HepG2 (cell line): ENCODE results near the gene CDT1. TPM values are rescaled to one million over a fixed set of nuclear protein-coding genes. Genes with fewer than 3 reads are reported as not detected.

Experiments
- AKNA ChIP-seq: sonication (generic); formaldehyde crosslinking; IDR thresholded peaks from 2 replicates; pipeline ENCODE4 v1.4.0; 2020; ENCODE audit warnings: missing genetic modification reagents, borderline replicate concordance
- ELF4 ChIP-seq: sonication (generic); formaldehyde crosslinking; IDR thresholded peaks from 2 replicates; pipeline ENCODE4 v1.5.0; 2020; ENCODE audit warnings: missing genetic modification reagents, mild to moderate bottlenecking, moderate library complexity, borderline replicate concordance
- NR3C1 ChIP-seq: sonication (generic); formaldehyde crosslinking; IDR thresholded peaks from 2 replicates; pipeline ENCODE4 v1.4.0; 2020; ENCODE audit warnings: missing genetic modification reagents
- PAF1 ChIP-seq: IDR thresholded peaks from 2 replicates; pipeline ENCODE4 v1.6.1; 2016; ENCODE audit warnings: missing genetic modification reagents, missing compliant biosample characterization
- RNF219 ChIP-seq: sonication (generic); formaldehyde crosslinking; IDR thresholded peaks from 2 replicates; pipeline ENCODE4 v1.5.0; 2020; ENCODE audit warnings: mild to moderate bottlenecking, missing genetic modification reagents
- SRSF9 ChIP-seq: fragments of 200-400 bp; formaldehyde crosslinking; IDR thresholded peaks from 2 replicates; pipeline ENCODE4 v1.6.1; 2018; ENCODE audit warnings: borderline replicate concordance, mild to moderate bottlenecking, low read depth, low read length; ENCODE audit not compliant: insufficient read depth, poor library complexity, severe bottlenecking
- SYNCRIP ChIP-seq: fragments of 200-400 bp; formaldehyde crosslinking; IDR thresholded peaks from 2 replicates; pipeline ENCODE4 v1.6.1; 2018; ENCODE audit warnings: mild to moderate bottlenecking, low read depth, low read length; ENCODE audit not compliant: insufficient read depth
- ZNF264 ChIP-seq: sonication (generic); formaldehyde crosslinking; IDR thresholded peaks from 2 replicates; pipeline ENCODE4 v1.4.0; 2020; ENCODE audit warnings: missing genetic modification reagents
- ZNF782 ChIP-seq: sonication (generic); formaldehyde crosslinking; IDR thresholded peaks from 2 replicates; pipeline ENCODE4 v1.4.0; 2020; ENCODE audit warnings: missing genetic modification reagents, mild to moderate bottlenecking, borderline replicate concordance
- polyA plus RNA-seq, 8 experiments: library from polyadenylated mRNA; depleted of rRNA in 3 of 8; stranded (reverse) in 7 of 8; unstranded in 1 of 8; fragments of >200 nt; fragmentation: Illumina TruSeq in 4 of 8; extraction: Trizol in 4 of 8; gene quantifications; 2 replicates each; pipeline versions ENCODE4 v1.2.1 to v1.2.3, GENCODE V29; 2011 to 2016; ENCODE audit warnings: low read depth in 4 of 8, missing spikeins in 1 of 8, mixed read lengths in 1 of 8; ENCODE audit not compliant: insufficient read depth in 1 of 8
- total RNA-seq, 5 experiments: library from RNA; depleted of rRNA; stranded (reverse); fragments of >200 nt; fragmentation: Illumina TruSeq; extraction: Trizol; gene quantifications; 2 replicates each; pipeline ENCODE4 v1.2.3, GENCODE V29; 2016; ENCODE audit warnings: low read depth in 1 of 5
- TF ChIP-seq, protein P1 (sequence below): IDR thresholded peaks from 2 replicates; pipeline ENCODE4 v1.6.1; 2018; ENCODE audit warnings: missing genetic modification reagents, mild to moderate bottlenecking, missing compliant biosample characterization
- TF ChIP-seq, protein P2 (sequence below): sonication (generic); formaldehyde crosslinking; IDR thresholded peaks from 2 replicates; pipeline ENCODE4 v1.4.0; 2020; ENCODE audit warnings: missing genetic modification reagents, borderline replicate concordance
- TF ChIP-seq, protein P3 (sequence below): sonication (generic); formaldehyde crosslinking; IDR thresholded peaks from 2 replicates; pipeline ENCODE4 v1.4.0; 2020; ENCODE audit warnings: mild to moderate bottlenecking, low read depth, missing genetic modification reagents

CDT1 gene
- total and polyA plus RNA-seq, 2 of the 13 experiments (the other 11 are each of a cell fraction or from before 2014, with no cell fraction given): 23.1 to 23.8 TPM

- TF ChIP-seq AKNA (CRISPR knock-in tag): 0 out of 2 replicates have a peak, but pooled peaks have one; percentile 78
- TF ChIP-seq NR3C1 (CRISPR knock-in tag): no peak
- TF ChIP-seq, protein P1, sequence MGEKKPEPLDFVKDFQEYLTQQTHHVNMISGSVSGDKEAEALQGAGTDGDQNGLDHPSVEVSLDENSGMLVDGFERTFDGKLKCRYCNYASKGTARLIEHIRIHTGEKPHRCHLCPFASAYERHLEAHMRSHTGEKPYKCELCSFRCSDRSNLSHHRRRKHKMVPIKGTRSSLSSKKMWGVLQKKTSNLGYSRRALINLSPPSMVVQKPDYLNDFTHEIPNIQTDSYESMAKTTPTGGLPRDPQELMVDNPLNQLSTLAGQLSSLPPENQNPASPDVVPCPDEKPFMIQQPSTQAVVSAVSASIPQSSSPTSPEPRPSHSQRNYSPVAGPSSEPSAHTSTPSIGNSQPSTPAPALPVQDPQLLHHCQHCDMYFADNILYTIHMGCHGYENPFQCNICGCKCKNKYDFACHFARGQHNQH: peak; percentile 50; the same call in 1 of the 2 replicates
- TF ChIP-seq PAF1 (CRISPR knock-in tag): no peak
- TF ChIP-seq ELF4 (CRISPR knock-in tag): no peak
- peak; percentile 95 for TF ChIP-seq ZNF782 (CRISPR knock-in tag)
- TF ChIP-seq, protein P2, sequence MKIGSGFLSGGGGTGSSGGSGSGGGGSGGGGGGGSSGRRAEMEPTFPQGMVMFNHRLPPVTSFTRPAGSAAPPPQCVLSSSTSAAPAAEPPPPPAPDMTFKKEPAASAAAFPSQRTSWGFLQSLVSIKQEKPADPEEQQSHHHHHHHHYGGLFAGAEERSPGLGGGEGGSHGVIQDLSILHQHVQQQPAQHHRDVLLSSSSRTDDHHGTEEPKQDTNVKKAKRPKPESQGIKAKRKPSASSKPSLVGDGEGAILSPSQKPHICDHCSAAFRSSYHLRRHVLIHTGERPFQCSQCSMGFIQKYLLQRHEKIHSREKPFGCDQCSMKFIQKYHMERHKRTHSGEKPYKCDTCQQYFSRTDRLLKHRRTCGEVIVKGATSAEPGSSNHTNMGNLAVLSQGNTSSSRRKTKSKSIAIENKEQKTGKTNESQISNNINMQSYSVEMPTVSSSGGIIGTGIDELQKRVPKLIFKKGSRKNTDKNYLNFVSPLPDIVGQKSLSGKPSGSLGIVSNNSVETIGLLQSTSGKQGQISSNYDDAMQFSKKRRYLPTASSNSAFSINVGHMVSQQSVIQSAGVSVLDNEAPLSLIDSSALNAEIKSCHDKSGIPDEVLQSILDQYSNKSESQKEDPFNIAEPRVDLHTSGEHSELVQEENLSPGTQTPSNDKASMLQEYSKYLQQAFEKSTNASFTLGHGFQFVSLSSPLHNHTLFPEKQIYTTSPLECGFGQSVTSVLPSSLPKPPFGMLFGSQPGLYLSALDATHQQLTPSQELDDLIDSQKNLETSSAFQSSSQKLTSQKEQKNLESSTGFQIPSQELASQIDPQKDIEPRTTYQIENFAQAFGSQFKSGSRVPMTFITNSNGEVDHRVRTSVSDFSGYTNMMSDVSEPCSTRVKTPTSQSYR (CRISPR knock-in tag): no peak
- no peak for TF ChIP-seq SRSF9
- TF ChIP-seq RNF219 (CRISPR knock-in tag): no peak
- no peak; the same call in 1 of the 2 replicates for TF ChIP-seq ZNF264 (CRISPR knock-in tag)
- TF ChIP-seq, protein P3, sequence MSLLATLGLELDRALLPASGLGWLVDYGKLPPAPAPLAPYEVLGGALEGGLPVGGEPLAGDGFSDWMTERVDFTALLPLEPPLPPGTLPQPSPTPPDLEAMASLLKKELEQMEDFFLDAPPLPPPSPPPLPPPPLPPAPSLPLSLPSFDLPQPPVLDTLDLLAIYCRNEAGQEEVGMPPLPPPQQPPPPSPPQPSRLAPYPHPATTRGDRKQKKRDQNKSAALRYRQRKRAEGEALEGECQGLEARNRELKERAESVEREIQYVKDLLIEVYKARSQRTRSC: no peak
- TF ChIP-seq SYNCRIP: no peak
Observed at GRCh38 chr16:88803264-88803987, at the start of gene CDT1 (continued).
